Kidney epithelial cell (primary cell): ENCODE results near the gene SLC37A4. TPM values are rescaled to one million over a fixed set of nuclear protein-coding genes. Genes with fewer than 3 reads are reported as not detected.

Source experiments
- DNase-seq: peaks from one replicate; pipeline ENCODE4 v3.0.0-alpha.2; 2010; ENCODE audit warnings: low read depth
- H3K27me3 ChIP-seq: 2 replicates; pipeline ENCODE4 v1.6.0; 2011; ENCODE audit warnings: low read length; ENCODE audit not compliant: control insufficient read depth, insufficient read depth
- H3K36me3 ChIP-seq: 2 replicates; pipeline ENCODE4 v1.5.1; 2011; ENCODE audit warnings: low read length; ENCODE audit not compliant: control insufficient read depth, insufficient read depth
- H3K4me3 ChIP-seq: 2 replicates; pipeline ENCODE4 v1.5.1; 2011; ENCODE audit warnings: low read depth, mild to moderate bottlenecking, control low read depth, low read length
- total RNA-seq: library from RNA; depleted of rRNA; stranded (reverse); fragments of >200 nt; gene quantifications from 2 replicates; pipeline ENCODE4 v1.2.3, GENCODE V29; 2015
- TF ChIP-seq, protein P1 (sequence below): IDR thresholded peaks from 2 replicates; pipeline ENCODE4 v1.5.1; 2011; ENCODE audit warnings: mild to moderate bottlenecking, moderate library complexity, low read length, control low read depth, inconsistent platforms; ENCODE audit not compliant: insufficient read depth, poor library complexity, severe bottlenecking

SLC37A4 gene
- total RNA-seq, 1 donor from 2014 or later: 20.7 TPM

DNA sequence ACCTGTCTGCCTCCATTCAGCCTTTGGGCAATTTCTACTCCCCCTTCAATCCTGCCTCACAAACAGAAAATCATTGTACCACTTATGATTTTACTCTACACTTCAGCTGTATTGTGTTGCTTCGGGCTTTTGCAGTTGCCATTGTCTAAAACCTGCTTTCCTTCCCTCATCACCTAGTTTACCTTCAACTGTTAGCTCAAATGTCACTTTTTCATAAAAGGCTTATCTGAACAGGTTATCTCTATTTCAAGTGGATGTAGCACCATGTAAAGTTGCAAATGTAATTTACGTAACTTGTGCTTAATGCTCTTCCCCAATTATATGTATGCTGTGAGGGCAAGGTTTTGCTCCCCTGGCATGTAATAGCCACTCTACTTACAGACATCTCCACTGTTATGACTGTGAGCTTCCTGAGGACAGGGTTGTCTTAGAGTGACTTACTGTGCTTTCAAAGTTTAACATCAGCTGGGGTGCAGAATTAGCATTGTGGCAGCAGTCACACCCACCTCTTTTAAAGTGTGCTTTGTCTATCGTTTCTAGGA lies 18.0 kb downstream of the SLC37A4 start:
- TF ChIP-seq, protein P1, sequence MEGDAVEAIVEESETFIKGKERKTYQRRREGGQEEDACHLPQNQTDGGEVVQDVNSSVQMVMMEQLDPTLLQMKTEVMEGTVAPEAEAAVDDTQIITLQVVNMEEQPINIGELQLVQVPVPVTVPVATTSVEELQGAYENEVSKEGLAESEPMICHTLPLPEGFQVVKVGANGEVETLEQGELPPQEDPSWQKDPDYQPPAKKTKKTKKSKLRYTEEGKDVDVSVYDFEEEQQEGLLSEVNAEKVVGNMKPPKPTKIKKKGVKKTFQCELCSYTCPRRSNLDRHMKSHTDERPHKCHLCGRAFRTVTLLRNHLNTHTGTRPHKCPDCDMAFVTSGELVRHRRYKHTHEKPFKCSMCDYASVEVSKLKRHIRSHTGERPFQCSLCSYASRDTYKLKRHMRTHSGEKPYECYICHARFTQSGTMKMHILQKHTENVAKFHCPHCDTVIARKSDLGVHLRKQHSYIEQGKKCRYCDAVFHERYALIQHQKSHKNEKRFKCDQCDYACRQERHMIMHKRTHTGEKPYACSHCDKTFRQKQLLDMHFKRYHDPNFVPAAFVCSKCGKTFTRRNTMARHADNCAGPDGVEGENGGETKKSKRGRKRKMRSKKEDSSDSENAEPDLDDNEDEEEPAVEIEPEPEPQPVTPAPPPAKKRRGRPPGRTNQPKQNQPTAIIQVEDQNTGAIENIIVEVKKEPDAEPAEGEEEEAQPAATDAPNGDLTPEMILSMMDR: no peak
- H3K4me3 ChIP-seq: no peak overlapping the region
- H3K36me3 ChIP-seq: peaks cover 1% of the 10 kb centered on the region
- no peaks in the 10 kb centered on the region for H3K27me3 ChIP-seq
- DNase-seq: no peak

GRCh38 chr11:119011476-119012053 lies 19.1 kb downstream of the SLC37A4 start:
- Histone ChIP-seq H3K4me3 (no peak overlapping the region), H3K27me3 (no peaks in the 10 kb centered on the region), H3K36me3 (peaks cover 1% of the 10 kb centered on the region)
- TF ChIP-seq, protein P1: no peak
- no peak for DNase-seq

- H3K36me3 ChIP-seq: peaks cover 3% of the 10 kb centered on the region
- H3K27me3 ChIP-seq: no peaks in the 10 kb centered on the region
- TF ChIP-seq, protein P1: no peak
- H3K4me3 ChIP-seq: no peak overlapping the region
- DNase-seq: no peak
Measured at GRCh38 chr11:119006656-119007055, 24.0 kb downstream of the SLC37A4 start.

- peaks cover 1% of the 10 kb centered on the region for H3K36me3 ChIP-seq
- DNase-seq: no peak
- H3K4me3 ChIP-seq: no peak overlapping the region
- no peaks in the 10 kb centered on the region for H3K27me3 ChIP-seq
- TF ChIP-seq, protein P1: no peak
Measured at GRCh38 chr11:119000906-119001305, 29.8 kb downstream of the SLC37A4 start.

GRCh38 chr11:118998822-118999221 lies 31.9 kb downstream of the SLC37A4 start:
- DNase-seq: peak; percentile 62
- TF ChIP-seq, protein P1: no peak
- Histone ChIP-seq H3K36me3 (peaks cover 1% of the 10 kb centered on the region), H3K4me3 (peak overlapping the region; percentile 90), H3K27me3 (no peaks in the 10 kb centered on the region)

GRCh38 chr11:118998388-118998717 lies 32.3 kb downstream of the SLC37A4 start:
- peak overlapping the region; percentile 90 for H3K4me3 ChIP-seq
- no peaks in the 10 kb centered on the region for H3K27me3 ChIP-seq
- TF ChIP-seq, protein P1: no peak
- H3K36me3 ChIP-seq: peaks cover 1% of the 10 kb centered on the region
- DNase-seq: no peak
